Pancreas (tissue), 10 donors: ENCODE data around the gene RCHY1. TPM values are rescaled to one million over a fixed set of nuclear protein-coding genes. Genes with fewer than 3 reads are reported as not detected.

Experiments
- ATAC-seq, 4 donors: fragments of 200-7000 bp; cut with Tn5 transposase; one replicate each; pipeline versions ENCODE4 v1.8.0 to v1.9.1; 2020; ENCODE audit warnings: mild to moderate bottlenecking in 4 of 4, moderate library complexity in 4 of 4
- DNase-seq, 6 donors: peaks; one replicate each; pipeline ENCODE4 v3.0.0-alpha.2; 2020
- FAIRE-seq: peaks from 2 replicates; lab custom pipeline; 2012; peaks lifted over from hg19 to GRCh38; lab: Jason Lieb, UNC
- H3K27ac ChIP-seq, 4 donors: fragments of 200-600 bp; sonication (generic); 1 replicate in 3 of 4; 2 replicates in 1 of 4; pipeline versions ENCODE4 v1.5.0 to v1.8.0; 2020
- H3K27me3 ChIP-seq, 4 donors: fragments of 200-600 bp; one replicate each; pipeline ENCODE4 v1.8.0; 2021
- H3K36me3 ChIP-seq, 3 donors: fragments of 200-600 bp; sonication (generic) in 1 of 3; one replicate each; pipeline versions ENCODE4 v1.5.0 to v1.8.0; 2020 to 2021
- H3K4me1 ChIP-seq, 3 donors: fragments of 200-600 bp; one replicate each; pipeline ENCODE4 v1.8.0; 2021
- H3K4me3 ChIP-seq, 4 donors: fragments of 200-600 bp; sonication (generic) in 2 of 4; one replicate each; pipeline versions ENCODE4 v1.5.0 to v1.8.0; 2020 to 2021
- H3K9me3 ChIP-seq, 4 donors: fragments of 200-600 bp; one replicate each; pipeline ENCODE4 v1.8.0; 2021
- WGBS, 2 donors: extraction: QIAGEN DNeasy Blood & Tissue Kit; methylation state at CpG; one replicate each; pipeline ENCODE4 v1.1.7; 2013; 5-methylcytosine and 5-hydroxymethylcytosine counted together
- intact Hi-C, 3 donors: fragments of 100-400 bp; cut with DNase I; formaldehyde crosslinking; loops; one replicate each; pipeline versions ENCODE4 v1.11.1 to v1.14.2; 2022
- polyA plus RNA-seq, 2 donors: library from polyadenylated mRNA; stranded (reverse); fragments of 200-250 nt; gene quantifications; one replicate each; pipeline ENCODE4 v1.2.3, GENCODE V29; 2013
- total RNA-seq, 6 donors: library from RNA; stranded (reverse); fragmentation: NEBNext Ultra II Directional in 4 of 6; extraction: Animal tissue kit (Norgen Biotek cat#: 25700) in 4 of 6; gene quantifications; one replicate each; pipeline versions ENCODE4 v1.2.1 to v1.2.4, GENCODE V29; 2021 to 2023
- TF ChIP-seq, protein P1 (sequence below), 4 donors: fragments of 200-600 bp; sonication (generic) in 3 of 4; IDR thresholded peaks; one replicate each; pipeline versions ENCODE4 v1.5.0 to v1.8.0; 2021; ENCODE audit warnings: antibody characterized with exemption in 4 of 4
- donor health status: healthy with polysubstance abuse.
- donor health status: DM: no; HTN: no; CAD: no; lungs with moderate emphysema.
- donor health status: DM: no; HTN: no; CAD: no.
- donor health status: control.
- donor health status: control.
- donor health status: Bipolar disorder and iron deficiency.
- donor health status: DM: yes; HTN: yes; CAD: no.
- donor health status: DM: no; HTN: no; CAD: no.
- donor health status: DM: no; HTN: no; CAD: no.
- donor health status: DM: yes; HTN: yes; CAD: no.

The RCHY1 gene
- total and polyA plus RNA-seq, 8 donors = 6.9 to 21.6 (median 15.2) TPM

DNA sequence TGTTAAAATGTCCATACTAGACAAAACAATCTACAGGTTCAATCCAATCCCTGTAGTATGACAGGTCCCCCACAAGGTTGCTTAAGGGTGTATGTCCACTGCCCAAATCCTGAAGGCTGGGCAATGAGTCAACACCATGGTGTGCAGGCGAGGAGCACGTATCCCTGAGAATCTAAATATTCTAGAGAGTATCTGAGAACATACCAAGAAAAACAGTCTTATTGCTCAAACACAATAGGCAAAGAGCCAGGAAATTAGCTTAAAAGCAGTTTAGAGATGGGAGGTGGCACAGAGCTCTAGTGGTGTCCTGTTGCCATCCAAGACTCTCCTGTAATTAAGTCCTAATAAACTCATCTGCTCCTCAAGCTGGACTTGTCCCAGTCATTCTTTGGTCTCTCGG lies 37.0 kb downstream of the RCHY1 start:
- 97 to 100% methylated on average over 3 of the region's 3 CpGs for WGBS, 2 donors
- TF ChIP-seq, protein P1, sequence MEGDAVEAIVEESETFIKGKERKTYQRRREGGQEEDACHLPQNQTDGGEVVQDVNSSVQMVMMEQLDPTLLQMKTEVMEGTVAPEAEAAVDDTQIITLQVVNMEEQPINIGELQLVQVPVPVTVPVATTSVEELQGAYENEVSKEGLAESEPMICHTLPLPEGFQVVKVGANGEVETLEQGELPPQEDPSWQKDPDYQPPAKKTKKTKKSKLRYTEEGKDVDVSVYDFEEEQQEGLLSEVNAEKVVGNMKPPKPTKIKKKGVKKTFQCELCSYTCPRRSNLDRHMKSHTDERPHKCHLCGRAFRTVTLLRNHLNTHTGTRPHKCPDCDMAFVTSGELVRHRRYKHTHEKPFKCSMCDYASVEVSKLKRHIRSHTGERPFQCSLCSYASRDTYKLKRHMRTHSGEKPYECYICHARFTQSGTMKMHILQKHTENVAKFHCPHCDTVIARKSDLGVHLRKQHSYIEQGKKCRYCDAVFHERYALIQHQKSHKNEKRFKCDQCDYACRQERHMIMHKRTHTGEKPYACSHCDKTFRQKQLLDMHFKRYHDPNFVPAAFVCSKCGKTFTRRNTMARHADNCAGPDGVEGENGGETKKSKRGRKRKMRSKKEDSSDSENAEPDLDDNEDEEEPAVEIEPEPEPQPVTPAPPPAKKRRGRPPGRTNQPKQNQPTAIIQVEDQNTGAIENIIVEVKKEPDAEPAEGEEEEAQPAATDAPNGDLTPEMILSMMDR (IDR thresholded peaks at IDR 0.05) = no peak
- ATAC-seq (no peak), DNase-seq (no peak), FAIRE-seq (no peak)
- Histone ChIP-seq H3K27ac (no peak overlapping the region), H3K27me3 (no peaks in the 10 kb centered on the region), H3K9me3 (no peaks in the 10 kb centered on the region), H3K4me3 (no peak overlapping the region), H3K4me1 (peaks cover 0 to 5% (median 0%) of the 10 kb centered on the region in 3 donors), H3K36me3 (peaks cover 0 to 12% (median 0%) of the 10 kb centered on the region in 3 donors)
- intact Hi-C loops = no loop called here

DNA sequence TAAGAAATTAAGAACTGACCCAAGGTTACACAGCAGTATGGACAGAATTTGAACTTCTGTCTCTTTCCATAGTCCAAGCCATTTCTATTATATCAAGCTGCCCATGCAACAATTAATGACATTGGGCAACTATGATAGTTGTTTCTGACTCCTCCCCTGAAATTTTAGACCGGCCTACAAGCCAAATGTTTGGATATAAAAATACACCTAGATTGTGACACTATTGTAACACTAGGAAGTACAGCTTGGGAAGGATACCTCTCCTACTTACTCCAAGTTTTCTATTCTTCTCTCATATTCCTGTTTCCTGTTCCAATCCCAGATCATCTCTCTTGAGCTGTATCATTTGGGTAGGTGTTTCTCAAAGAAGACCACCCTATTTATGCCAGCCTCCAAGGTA lies 43.5 kb downstream of the RCHY1 start:
- H3K27me3 ChIP-seq = no peaks in the 10 kb centered on the region
- H3K4me1 ChIP-seq = peaks cover 0 to 5% (median 0%) of the 10 kb centered on the region in 3 donors
- DNase-seq (no peak), ATAC-seq (no peak), FAIRE-seq (no peak)
- no peaks in the 10 kb centered on the region for H3K36me3 ChIP-seq
- no peaks in the 10 kb centered on the region for H3K9me3 ChIP-seq
- TF ChIP-seq, protein P1 (IDR thresholded peaks at IDR 0.05) = no peak
- H3K27ac ChIP-seq = no peak overlapping the region
- H3K4me3 ChIP-seq = no peak overlapping the region
- WGBS, 2 donors = 92 to 97% methylated on average over 1 of the region's 1 CpG
- intact Hi-C loops = no loop called here

DNA sequence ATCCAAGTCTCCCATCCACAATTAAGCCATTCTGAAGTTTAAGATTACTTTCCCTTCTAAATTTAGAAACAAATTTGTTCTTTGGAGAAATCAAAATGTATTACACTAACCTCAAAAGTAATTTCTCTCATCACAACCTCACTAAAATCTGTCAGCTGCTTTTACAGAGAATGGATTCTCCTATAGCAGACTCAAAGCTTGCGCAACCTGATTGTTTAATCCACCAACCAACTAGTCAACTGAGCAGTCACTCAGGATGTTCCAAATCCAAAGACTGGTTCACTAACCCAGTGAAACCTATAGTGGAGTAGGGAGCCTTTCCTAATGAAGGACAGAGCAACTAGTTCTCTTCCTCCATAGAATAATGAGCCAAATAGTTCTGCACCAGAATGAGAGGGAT lies 44.3 kb downstream of the RCHY1 start:
- Histone ChIP-seq H3K4me1 (peaks cover 0 to under 1% (median 0%) of the 10 kb centered on the region in 3 donors), H3K36me3 (no peaks in the 10 kb centered on the region), H3K27ac (no peak overlapping the region), H3K4me3 (no peak overlapping the region), H3K27me3 (no peaks in the 10 kb centered on the region), H3K9me3 (no peaks in the 10 kb centered on the region)
- 94 to 98% methylated on average over 1 of the region's 1 CpG for WGBS, 2 donors
- DNase-seq (no peak), ATAC-seq (no peak), FAIRE-seq (no peak)
- intact Hi-C loops = no loop called here
- TF ChIP-seq, protein P1 (IDR thresholded peaks at IDR 0.05) = no peak

DNA sequence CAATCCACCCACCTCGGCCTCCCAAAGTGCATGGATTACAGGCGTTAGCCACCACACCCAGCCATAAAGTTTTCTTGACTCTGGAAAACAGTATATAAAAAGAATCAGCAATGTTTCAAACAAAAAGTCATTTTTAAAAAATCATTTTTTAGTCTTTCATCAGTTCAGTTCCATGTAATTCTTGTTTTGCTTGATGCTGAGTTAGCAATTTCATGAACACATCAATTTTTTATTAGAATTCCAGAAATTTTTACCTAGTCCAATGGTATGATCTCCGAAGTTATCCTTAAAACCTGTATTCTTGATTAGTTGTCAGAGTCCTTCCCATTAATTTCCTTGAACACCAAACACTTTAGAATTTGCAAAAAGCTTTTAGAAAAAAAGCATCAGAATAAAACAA lies 56.8 kb downstream of the RCHY1 start:
- H3K27ac ChIP-seq = no peak overlapping the region
- ATAC-seq (no peak), DNase-seq (no peak), FAIRE-seq (no peak)
- TF ChIP-seq, protein P1 (IDR thresholded peaks at IDR 0.05) = no peak
- intact Hi-C loops = no loop called here
- 72 to 78% methylated on average over 3 of the region's 3 CpGs for WGBS, 2 donors
- H3K4me3 ChIP-seq = no peak overlapping the region
- H3K27me3 ChIP-seq = no peaks in the 10 kb centered on the region
- H3K9me3 ChIP-seq = no peaks in the 10 kb centered on the region
- no peaks in the 10 kb centered on the region for H3K36me3 ChIP-seq
- H3K4me1 ChIP-seq = no peaks in the 10 kb centered on the region

DNA sequence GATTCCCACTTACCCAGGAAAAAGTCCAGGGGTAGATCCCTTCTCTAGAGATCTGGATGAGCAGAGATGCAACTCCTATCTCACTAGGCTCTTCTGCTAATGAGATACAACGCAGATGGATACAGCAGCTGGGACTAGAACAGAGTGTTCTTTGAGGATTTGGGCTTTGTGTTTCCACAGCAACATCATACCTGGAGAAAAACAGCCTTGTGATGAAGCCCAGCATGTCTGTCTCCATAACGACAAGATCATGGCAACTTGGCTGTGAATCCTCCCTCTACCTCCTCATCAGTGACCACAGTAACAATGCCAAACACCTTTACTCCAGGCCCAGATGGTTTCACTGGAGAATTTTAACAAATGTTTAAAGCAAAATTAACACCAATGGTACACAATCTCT lies 80.1 kb downstream of the RCHY1 start:
- Histone ChIP-seq H3K36me3 (no peaks in the 10 kb centered on the region), H3K27me3 (no peaks in the 10 kb centered on the region), H3K4me1 (no peaks in the 10 kb centered on the region), H3K9me3 (no peaks in the 10 kb centered on the region), H3K27ac (no peak overlapping the region), H3K4me3 (no peak overlapping the region)
- intact Hi-C loops = no loop called here
- 36 to 45% methylated on average over 2 of the region's 2 CpGs for WGBS, 2 donors
- ATAC-seq (peak in 2 of 4 donors; percentile 16 to 62), DNase-seq (no peak), FAIRE-seq (no peak)
- TF ChIP-seq, protein P1 (IDR thresholded peaks at IDR 0.05) = no peak
